ENCODE data around the gene OR2L8.
"Not testable (repeated sequence)": the region's sequence is repeated elsewhere in the genome, so short reads cannot be mapped to it uniquely, and the experiment has no call there.

The OR2L8 gene, protein sequence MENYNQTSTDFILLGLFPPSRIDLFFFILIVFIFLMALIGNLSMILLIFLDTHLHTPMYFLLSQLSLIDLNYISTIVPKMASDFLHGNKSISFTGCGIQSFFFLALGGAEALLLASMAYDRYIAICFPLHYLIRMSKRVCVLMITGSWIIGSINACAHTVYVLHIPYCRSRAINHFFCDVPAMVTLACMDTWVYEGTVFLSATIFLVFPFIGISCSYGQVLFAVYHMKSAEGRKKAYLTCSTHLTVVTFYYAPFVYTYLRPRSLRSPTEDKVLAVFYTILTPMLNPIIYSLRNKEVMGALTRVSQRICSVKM

DNA sequence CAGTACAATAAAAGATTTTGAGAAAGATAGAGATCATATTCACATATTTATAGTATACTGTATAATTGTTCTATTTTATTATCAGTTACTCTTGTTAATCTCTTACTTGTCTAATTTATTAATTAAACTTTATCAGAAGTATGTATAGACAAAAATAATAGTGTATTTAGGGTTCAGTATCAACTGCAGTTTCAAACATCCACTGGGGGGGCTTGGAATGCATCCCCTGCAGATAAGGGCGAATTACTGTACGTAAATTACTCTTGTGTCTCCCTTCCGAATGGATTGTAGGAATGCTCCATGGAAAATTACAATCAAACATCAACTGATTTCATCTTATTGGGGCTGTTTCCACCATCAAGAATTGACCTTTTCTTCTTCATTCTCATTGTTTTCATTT is at the start of gene OR2L8:
Gene OR2L8 (plus strand): TSS at position 301 of the 400 bp plus-strand sequence. CDS start 0 bp downstream, at position 301.
- no peak for DNase-seq

GRCh38 chr1:247904122-247904521 is 44.5 kb upstream of the OR2L8 start:
- DNase-seq: no peak

GRCh38 chr1:247905181-247905580 is 43.5 kb upstream of the OR2L8 start:
- DNase-seq: no peak

- no peak for DNase-seq
Measured at GRCh38 chr1:247905910-247906503, 42.7 kb upstream of the OR2L8 start.

DNA sequence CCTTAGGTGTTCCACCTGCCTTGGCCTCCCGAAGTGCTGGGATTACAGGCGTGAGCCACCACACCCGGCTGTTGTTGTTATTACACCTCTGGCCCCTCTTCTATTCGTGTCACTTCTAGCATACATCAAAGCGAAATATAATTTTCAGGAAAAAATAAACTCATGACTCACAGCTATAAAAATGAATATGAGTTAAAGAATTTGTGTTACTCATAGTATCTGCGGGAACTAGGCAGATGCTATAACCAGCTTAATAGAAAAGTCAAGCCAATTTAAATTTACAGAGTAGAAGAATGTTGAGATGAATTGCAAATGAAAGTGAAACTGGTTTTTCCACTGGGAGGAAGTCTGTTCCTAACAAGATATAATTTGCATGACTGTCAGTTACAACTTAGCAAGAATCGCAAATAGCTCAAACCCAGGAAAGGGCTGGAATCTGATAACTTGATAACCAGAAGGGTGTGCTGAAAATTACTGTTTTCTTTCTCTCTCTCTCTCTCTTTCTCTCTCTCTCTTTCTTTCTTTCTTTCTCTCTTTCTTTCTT is 42.1 kb upstream of the OR2L8 start:
- DNase-seq: no peak

- DNase-seq: no peak
Measured at GRCh38 chr1:247908766-247909165, 39.9 kb upstream of the OR2L8 start.

- no peak for DNase-seq
Measured at GRCh38 chr1:247913786-247914185, 34.9 kb upstream of the OR2L8 start.

DNA sequence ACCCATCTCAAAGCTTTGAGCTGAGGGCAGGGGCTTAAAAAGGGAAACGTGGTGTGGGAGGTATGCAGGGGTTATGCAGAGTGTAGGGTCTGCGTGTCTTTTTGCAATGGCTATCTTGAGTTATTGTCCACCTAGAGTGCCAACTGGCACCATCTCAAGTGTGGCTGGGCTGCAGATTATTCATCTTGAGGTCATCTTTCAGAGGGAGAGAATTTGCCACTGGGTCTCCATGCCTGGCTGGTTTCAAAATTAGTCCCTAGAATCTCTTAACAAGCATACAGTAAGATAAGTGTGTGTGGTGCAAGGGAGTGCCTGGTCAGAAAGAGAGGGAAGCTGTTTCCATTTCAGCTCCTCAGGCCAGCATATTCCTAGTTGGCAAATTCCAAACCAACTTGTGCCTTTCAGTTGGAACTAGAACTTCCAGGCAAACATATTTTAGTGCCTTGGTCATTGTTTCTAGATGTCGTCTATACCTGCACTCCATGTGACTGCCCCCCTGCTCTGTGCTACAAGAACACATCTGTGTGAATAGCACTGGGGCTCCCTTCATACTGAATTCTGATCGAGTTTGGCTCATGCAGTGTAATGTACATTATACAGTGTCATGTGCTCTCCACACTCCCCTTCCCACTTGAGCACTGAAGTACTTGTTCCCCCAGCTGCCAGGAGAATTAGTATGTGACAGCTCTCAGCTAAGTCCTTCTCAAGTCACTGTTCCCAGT is 33.6 kb upstream of the OR2L8 start:
- DNase-seq: no peak

DNA sequence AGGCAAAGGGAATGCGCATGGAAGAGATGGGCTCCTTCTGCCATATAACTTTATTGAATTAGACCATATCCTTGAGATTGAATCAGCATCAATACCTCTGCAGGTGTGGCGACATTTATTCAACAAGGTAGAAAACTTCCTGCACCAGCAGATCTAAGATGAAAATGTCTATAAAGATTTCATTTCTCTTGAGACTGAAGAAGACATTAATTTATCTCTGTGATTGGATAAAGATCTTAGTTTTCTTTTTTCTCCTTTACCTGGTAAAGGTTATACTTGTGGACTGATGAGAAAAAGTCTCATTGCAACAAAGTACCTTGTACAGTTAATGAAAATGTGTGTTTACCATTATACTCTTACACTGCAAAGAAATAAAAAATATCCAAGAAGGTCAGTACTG is 28.7 kb upstream of the OR2L8 start, which contains the start of gene OR2T8:
Gene OR2T8 (plus strand): TSS at position 301 of the 400 bp plus-strand sequence. CDS start 766 bp downstream, outside the sequence.
- no peak for DNase-seq

- no peak for DNase-seq
Measured at GRCh38 chr1:247923941-247924340, 24.7 kb upstream of the OR2L8 start.

GRCh38 chr1:247924868-247925267 is 23.8 kb upstream of the OR2L8 start, which contains the start of gene OR2AJ1:
OR2AJ1 (plus strand) TSS chr1:247924889; CDS start chr1:247933769, 8,880 bp downstream.
- no peak for DNase-seq

DNA sequence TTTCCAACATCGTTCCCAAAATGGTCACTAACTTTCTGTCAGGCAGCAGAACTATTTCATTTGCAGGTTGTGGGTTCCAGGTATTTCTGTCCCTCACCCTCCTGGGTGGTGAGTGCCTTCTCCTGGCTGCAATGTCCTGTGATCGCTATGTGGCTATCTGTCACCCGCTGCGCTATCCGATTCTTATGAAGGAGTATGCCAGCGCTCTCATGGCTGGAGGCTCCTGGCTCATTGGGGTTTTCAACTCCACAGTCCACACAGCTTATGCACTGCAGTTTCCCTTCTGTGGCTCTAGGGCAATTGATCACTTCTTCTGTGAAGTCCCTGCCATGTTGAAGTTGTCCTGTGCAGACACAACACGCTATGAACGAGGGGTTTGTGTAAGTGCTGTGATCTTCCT is 14.7 kb upstream of the OR2L8 start:
- no peak for DNase-seq

- no peak for DNase-seq
Measured at GRCh38 chr1:247935781-247936180, 12.9 kb upstream of the OR2L8 start.

- no peak for DNase-seq
Measured at GRCh38 chr1:247936415-247936814, 12.2 kb upstream of the OR2L8 start.

- DNase-seq: not testable (repeated sequence)
Measured at GRCh38 chr1:247936965-247937734, 11.5 kb upstream of the OR2L8 start.

GRCh38 chr1:247942624-247943023 is 6.0 kb upstream of the OR2L8 start:
- no peak for DNase-seq

DNA sequence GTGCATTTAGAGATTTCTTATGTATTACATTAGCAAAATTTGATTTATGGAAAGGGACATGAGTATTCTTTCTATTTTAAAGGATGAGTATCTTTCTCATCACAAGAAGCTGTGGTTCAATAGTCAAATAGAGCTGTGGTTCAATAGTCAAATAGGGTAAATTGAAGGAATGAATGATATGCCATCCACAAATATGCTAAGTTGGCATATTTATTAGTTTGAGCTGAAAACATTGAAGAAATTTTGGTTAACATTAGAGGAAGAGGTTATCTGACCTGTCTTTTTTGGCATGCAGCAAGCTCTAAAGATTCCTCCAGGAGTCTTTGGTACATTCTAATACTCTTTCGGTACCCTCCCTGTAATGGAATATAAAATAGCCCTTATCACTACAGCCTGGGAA is 4.8 kb downstream of the OR2L8 start:
- DNase-seq: no peak

DNA sequence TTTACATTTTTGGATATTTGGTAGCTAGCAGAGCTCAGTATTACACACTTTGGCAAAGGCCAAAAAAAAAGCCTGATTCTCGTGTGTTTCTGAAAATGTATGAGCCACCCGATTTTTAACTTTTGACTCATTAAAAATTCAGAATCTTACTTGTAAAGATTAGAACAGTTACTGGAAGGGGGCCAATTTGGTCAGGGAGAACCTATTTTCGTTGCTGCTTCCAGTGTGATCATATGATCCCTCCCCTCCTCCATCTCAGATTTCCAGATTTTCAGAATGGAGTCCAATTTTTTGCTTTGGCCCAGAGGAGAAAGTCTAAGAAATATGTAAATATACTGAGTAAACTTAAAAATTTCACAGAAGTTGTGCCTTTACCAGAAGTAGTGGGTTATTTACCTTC is 13.1 kb downstream of the OR2L8 start:
- DNase-seq: no peak

- DNase-seq: no peak
Measured at GRCh38 chr1:247962911-247963588, 14.4 kb downstream of the OR2L8 start.

GRCh38 chr1:247964933-247965332 is 16.3 kb downstream of the OR2L8 start, which contains the start of gene OR2AK2:
OR2AK2 (plus strand) TSS chr1:247965233; CDS start chr1:247965377, 144 bp downstream.
- no peak for DNase-seq

GRCh38 chr1:247966532-247967204 is 18.0 kb downstream of the OR2L8 start:
- no peak for DNase-seq

Measured in DMS79 (cell line).